ENCODE measurements around the gene PARP1. TPM values are rescaled to one million over a fixed set of nuclear protein-coding genes. Genes with fewer than 3 reads are reported as not detected.

Gene PARP1
- total RNA-seq, 4 donors from 2014 or later = 40.4 to 72.2 (median 51.1) TPM

DNA sequence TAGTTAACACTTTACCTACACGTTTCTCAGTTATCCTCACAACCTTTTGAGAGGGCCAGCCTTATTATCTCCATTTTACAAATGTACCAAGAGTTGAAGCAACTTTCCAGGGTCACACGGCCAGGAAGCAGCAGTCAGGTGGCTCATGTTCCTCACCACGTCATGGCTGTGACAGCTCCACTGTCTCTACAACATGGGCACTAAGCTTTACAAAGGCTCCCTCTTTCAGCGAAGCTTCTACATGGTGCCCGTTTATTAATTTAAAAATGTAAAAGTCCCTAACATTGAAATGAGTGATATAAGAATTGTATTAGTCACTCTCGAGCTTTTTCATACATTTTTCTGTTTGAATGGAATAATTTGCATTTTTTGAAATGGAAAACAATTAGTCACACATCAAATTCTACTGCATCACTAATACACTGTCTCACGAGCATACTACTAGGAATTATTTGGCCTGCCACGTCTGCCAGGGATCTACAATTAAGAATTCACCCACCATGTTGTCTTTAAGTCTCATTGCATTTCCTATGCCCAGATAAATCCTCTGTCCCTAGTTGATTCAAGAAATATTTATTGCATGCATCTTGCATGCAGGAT, 70.5 kb downstream of the PARP1 start:
- TF ChIP-seq, protein P1, sequence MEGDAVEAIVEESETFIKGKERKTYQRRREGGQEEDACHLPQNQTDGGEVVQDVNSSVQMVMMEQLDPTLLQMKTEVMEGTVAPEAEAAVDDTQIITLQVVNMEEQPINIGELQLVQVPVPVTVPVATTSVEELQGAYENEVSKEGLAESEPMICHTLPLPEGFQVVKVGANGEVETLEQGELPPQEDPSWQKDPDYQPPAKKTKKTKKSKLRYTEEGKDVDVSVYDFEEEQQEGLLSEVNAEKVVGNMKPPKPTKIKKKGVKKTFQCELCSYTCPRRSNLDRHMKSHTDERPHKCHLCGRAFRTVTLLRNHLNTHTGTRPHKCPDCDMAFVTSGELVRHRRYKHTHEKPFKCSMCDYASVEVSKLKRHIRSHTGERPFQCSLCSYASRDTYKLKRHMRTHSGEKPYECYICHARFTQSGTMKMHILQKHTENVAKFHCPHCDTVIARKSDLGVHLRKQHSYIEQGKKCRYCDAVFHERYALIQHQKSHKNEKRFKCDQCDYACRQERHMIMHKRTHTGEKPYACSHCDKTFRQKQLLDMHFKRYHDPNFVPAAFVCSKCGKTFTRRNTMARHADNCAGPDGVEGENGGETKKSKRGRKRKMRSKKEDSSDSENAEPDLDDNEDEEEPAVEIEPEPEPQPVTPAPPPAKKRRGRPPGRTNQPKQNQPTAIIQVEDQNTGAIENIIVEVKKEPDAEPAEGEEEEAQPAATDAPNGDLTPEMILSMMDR (IDR thresholded peaks at IDR 0.05; ENCODE audit: low read depth) = no peak

GRCh38 chr1:226335661-226336060, 72.2 kb downstream of the PARP1 start:
- TF ChIP-seq, protein P1 (IDR thresholded peaks at IDR 0.05; ENCODE audit: low read depth) = no peak

- TF ChIP-seq, protein P1 (IDR thresholded peaks at IDR 0.05; ENCODE audit: low read depth) = no peak
Observed at GRCh38 chr1:226332947-226333346, 74.9 kb downstream of the PARP1 start.

- TF ChIP-seq, protein P1 (IDR thresholded peaks at IDR 0.05; ENCODE audit: low read depth) = no peak
Observed at GRCh38 chr1:226329237-226329636, 78.7 kb downstream of the PARP1 start.

DNA sequence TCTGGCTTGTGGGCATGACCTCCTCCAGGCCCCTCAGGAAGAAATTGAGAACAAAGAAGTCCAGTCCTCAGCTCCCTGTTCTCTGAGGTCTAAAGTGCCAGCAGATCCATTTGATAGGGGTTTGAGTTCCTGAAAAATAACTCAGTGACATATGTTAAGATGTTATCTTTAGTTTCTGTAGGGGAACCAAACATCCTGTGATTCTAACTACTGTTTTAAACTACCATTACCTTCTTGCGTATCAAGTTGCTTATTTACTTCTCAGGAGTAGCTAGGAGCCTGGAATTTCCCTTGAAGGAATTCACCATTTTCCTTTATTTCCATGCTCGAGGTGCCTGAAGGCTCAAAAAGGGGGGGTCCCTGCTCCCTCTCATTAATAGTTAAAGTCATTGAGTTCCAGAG, 80.1 kb downstream of the PARP1 start:
- TF ChIP-seq, protein P1 (IDR thresholded peaks at IDR 0.05; ENCODE audit: low read depth) = no peak

- TF ChIP-seq, protein P1 (IDR thresholded peaks at IDR 0.05; ENCODE audit: low read depth) = no peak
Observed at GRCh38 chr1:226325178-226325577, 82.7 kb downstream of the PARP1 start.

- TF ChIP-seq, protein P1 (IDR thresholded peaks at IDR 0.05; ENCODE audit: low read depth) = no peak
Observed at GRCh38 chr1:226324479-226324878, 83.4 kb downstream of the PARP1 start.

Data from subcutaneous adipose tissue (tissue), 4 donors.